ENCODE measurements around the gene ARHGEF4.

DNA sequence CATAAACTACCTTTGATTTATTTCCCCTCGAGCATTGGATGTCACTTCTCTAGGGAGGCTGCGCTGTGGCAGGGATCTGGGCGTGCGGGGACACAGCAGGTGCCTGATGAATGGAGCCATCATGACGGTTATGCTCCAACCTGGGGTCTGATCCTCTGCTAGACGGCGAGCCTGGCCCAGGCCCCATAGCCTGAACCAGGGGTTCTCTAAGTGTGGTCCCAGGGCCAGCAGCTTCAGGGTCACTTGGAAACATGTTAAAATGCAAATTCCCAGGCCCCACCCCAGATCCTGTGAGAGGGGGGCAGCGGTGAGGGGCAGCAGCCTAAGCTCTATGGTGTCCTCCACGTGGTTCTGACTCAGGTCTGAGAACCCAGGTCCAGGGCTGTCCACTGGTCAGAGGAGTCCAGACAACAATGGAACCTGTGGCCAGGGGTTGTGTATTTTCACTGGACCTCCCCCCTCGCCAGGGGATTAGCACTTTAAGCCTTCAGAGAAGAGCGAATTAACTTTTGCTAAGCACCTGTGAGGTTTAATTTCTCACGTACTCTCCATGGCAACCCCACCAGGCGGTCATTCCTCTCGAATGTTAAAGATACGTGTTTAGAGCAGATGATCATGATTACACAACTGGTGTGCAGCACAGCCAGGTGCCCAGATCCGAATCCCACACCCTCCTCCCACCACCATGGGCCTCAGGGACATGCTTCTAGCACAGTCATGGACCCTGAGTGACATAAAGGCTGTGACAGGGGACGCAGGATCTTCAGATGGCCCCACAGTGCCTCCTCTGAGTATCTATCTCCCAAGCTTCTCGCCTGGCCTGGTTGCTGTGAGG lies 1.6 kb upstream of the ARHGEF4 start:
- TF ChIP-seq CTCF (IDR thresholded peaks at IDR 0.05) (no peak), POLR2A (IDR thresholded peaks at IDR 0.05) (no peak), POLR2AphosphoS5 (IDR thresholded peaks at IDR 0.05) (no peak)

Data from suprapubic skin (tissue), 4 donors.